GM19240 (cell line): ENCODE measurements around the gene B4GALT5.
A peak's percentile ranks its signal among the peaks of the same experiment; 100 is the strongest.
"Not testable (repeated sequence)": the region's sequence is repeated elsewhere in the genome, so short reads cannot be mapped to it uniquely, and the experiment has no call there.

ENCODE experiments used
- DNase-seq: peaks from one replicate; pipeline ENCODE4 v3.0.0; 2011; ENCODE audit warnings: low spot score; ENCODE audit not compliant: insufficient read length

B4GALT5 gene

DNA sequence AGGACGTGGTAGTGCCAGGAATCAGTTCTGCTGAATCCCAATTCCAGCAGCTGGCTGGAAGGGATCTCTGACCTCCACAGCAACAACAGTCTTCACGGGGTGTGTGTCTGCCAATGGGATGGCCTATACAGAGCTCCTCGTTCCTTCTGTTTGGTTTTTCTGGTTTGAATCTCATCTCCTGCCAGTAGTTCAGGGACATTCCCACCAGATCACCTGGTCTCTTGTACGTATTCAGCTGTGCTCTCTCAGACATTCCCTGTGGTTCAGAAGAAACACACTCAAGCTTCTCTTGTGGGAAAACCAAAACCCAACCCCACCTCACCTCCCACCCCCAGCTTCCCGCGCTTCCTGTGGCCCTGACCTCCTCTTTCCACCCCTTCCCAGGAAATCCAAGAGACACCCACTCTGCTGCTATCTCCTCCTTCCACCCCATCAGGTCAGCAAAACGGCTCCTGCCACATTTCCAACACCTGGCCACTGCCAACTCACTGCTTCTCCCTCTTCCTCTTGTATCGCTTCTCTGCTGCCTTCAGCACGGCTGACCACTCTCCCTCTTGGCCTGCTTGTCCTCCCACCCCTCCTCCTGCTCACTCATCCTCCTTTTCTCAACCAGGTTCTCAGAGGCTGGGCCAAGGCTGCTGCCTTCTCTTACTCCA lies 82.5 kb downstream of the B4GALT5 start:
- DNase-seq: no peak

DNA sequence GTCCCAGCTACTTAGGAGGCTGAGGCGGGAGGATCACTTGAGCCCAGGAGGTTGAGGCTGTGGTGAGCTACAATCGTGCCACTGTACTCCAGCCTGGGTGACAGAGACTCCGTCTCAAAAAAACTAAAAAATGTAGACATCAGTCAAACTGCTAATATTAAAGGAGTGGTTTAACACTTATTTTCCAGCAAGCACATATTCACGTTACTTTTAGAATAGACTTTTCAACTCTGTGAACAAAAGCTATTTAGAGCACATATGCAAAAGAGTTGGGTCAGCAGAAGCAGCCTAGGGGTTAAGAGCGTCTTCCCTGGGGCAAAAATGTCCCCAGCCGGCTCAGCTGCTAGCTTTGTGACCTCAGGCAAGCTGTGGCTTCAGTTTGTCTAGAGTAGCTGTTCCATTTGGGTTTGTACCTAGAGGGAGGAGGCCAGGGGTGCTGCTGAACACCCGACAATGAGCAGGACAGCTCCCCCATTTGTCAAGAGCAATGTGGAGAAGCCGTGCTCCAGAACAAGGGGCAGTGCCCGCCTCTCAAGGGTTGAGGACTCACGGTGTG lies 83.2 kb downstream of the B4GALT5 start:
- DNase-seq: peak; percentile 37

DNA sequence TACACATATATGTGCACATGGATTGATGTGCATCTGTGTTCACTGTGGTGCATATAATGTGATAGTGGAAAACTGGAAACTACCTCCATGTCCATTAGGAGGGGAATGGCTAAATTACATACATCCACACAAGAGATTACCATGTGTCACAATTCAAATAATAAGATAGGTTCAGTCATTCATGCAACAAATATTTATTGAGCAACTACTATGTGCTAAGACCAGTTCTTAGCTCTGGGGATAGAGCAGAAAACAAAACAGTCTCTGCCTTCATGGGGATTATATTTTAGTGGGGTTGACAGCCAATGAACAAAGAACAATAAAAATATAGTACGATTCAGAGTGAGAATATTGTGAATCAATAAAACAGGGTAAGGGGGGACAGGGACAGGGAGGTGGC lies 84.1 kb downstream of the B4GALT5 start:
- DNase-seq: no peak

DNA sequence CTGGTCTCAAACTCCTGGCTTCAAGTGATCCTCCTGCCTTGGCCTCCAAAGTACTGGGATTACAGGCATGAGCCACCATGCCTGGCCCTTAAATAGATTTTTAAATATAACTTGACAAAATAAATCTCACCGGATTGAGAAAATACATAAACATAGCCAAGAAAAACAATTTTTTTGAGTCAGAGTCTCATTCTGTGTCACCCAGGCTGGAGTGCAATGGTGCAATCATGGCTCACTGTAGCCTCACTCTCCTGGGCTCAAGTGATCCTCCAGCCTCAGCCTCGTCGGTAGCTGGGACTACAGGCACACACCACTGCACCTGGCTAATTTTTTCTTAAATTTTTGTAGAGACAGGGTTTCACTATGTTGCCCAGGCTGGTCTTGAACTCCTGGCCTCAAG lies 85.4 kb downstream of the B4GALT5 start:
- not testable (repeated sequence) for DNase-seq

DNA sequence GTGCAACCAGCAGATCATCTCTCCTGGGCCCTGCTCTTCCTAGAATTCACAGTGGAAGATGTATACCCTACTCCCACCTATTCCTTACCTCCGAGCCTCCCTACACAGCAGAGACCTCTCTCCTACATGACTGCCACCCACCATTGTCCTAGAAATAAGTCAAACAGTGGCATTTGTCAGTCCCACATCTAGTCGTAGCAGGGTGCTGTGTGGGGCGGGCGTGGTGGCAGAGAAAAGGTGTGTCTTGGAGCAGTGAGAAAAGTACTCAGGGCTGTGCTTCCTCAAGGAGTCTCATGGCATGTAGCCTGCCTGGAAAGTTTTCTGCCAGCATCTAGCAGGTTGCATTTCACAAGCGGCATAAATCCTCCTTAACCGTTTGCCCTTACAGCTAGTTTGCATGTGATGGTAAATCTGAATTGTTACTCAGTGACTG lies 86.3 kb downstream of the B4GALT5 start:
- DNase-seq: no peak

GRCh38 chr20:49624988-49625387 lies 88.7 kb downstream of the B4GALT5 start:
- not testable (repeated sequence) for DNase-seq

DNA sequence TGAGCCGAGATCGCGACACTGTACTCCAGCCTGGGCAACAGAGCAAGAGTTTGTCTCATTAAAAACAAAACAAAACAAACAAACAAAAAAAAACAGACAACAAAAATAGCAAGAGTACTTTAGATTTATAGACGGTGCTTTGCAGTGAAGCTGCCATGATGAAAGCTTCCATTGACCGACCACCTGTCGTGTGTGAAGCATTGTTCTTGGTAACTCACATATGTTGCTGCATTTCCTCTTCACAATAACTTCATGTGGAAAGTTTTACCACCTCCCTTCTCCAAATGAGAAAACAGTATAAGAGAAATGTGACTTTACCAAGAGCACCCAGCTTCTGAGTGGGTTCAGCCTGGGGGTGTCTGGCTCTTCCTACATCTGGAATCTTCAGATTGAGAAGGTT lies 89.4 kb downstream of the B4GALT5 start:
- DNase-seq: no peak

DNA sequence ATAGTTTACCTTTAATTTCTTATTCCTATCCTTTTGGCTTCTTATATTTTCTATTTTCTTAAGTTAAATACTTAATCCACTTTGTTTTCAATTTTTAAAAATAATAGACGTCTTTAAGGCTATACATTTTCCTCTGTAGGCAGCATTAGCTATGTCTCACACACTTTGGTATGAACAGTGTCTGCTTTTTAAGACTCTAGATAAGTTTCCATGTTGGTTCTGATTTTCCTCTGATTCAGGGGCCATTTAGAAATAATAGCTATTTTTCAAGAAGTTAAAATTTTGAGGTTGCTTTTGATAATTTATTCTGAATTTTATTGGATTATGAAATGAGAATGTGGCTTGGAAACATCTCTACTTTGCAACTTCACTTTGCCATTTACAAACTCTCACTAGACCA lies 91.4 kb downstream of the B4GALT5 start:
- DNase-seq: no peak

- peak; percentile 78 for DNase-seq
Observed at GRCh38 chr20:49620364-49621240, 93.1 kb downstream of the B4GALT5 start.

DNA sequence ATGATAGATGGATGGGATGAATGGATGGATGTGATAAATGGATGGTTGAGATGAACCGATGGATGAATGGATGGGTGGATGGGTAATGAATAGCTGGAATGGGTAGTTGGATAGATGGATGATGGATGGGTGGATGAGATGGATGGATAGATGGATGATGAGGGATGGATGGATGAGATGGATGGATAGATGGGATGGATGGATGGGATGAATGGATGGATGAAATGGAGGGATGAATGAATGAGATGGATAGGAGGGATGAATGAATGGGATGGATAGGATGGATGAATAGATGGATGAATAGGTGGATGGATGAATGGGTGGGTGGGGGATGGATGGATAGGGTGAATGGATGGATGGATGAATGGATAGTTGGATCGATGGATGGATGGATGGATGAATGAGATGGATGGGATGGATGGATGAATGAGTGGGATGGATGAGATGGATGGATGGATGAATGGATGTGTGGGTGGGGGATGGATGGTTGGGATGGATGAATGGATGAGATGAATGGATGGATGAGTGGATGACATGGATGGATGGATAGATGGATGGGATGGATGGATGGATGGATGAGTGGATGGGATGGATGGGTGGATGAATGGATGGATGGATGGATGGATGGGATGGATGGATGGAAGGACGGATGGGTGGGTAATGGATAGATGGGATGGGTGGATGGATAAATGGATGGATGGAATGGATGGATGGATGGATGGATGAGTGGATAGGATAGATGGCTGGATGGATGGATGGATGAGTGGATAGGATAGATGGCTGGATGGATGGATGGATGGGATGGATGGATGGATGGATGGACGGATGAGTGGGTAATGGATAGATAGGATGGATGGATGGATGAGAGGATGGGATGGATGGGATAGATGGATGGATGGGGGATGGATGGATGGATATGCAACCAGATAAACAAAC lies 94.3 kb downstream of the B4GALT5 start:
- no peak for DNase-seq

GRCh38 chr20:49618289-49618688 lies 95.4 kb downstream of the B4GALT5 start:
- no peak for DNase-seq

DNA sequence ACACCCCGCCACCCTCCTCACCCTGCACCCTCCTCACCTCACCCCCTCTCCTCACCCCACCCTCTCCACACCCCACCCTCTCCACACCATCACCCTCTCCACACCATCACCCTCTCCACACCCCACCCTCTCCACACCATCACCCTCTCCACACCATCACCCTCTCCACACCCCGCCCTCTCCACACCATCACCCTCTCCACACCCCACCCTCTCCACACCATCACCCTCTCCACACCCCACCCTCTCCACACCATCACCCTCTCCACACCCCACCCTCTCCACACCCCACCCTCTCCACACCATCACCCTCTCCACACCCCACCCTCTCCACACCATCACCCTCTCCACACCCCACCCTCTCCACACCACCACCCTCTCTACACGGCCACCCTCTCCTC lies 96.3 kb downstream of the B4GALT5 start:
- DNase-seq: not testable (repeated sequence)

GRCh38 chr20:49616154-49617007 lies 97.3 kb downstream of the B4GALT5 start:
- no peak for DNase-seq

DNA sequence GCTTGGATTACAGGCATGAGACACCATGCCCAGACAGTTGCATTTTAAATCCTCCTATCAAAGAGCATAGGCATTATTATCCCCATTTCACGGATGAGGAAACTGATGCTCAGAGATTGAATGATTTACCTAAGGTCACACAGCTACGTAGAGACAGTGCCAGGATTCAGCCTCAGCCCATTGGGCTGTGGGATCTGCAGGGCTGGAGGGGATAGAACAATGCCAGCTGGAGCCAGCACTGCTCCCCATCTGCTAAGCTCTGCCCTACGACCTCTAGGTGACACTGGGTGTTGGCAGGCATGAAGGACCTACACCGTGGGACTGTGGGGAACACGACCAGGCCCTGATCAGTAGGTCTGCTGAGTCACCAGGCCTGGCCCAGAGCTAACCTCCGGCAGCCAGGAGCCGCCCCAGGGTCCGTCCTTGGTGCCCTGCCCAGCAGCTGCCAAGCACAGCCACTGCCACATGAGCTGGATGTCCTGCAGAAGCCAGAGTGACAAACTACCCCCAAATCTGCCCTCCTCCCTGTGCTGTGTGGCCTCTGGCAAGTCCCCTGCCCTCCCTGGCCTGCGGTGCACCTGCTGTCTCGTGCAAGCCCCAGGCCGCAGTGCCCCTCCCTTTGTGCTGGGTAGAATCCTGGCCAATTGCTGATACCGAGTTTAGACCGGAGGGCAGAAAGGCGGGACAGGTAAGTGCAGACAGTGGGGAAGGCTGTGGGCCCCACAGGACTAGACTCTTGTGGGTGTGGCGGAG lies 98.1 kb downstream of the B4GALT5 start:
- no peak for DNase-seq

- DNase-seq: not testable (repeated sequence)
Observed at GRCh38 chr20:49615051-49615400, 98.7 kb downstream of the B4GALT5 start.

DNA sequence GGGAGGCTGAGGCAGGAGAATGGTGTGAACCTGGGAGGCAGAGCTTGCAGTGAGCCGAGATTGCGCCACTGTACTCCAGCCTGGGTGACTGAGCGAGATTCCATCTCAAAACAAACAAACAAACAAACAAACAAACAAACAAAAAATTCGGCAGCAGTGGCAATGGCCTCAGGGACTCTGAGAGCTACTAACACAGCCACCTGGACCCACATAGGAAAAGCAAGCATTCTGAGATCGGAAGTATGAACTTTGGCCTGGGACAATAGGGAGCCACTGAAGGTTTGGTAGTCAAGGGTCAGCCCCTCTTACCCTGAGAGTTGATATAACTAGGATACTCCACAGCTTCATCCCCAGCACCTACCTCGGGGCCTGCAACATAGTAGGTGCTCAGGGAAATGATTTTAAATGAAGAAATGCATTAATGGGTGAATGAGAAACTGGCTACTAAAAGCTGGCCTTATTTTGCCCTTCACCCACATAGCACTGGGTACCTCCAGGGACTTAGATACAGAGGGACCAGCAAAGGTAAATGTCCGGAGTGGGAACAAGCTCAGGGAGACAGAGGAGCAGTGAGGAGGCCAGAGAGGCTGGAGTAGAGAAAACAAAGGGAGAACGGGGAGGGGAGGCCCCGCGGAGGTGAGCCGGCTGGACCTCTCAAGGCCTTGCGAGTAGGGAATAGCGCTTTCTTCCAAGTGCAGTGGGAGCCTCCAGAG lies 99.2 kb downstream of the B4GALT5 start:
- no peak for DNase-seq

GRCh38 chr20:49612127-49612738 lies 101.4 kb downstream of the B4GALT5 start:
- DNase-seq: no peak

- not testable (repeated sequence) for DNase-seq
Observed at GRCh38 chr20:49611539-49612126, 102.0 kb downstream of the B4GALT5 start.
